Heart left ventricle (tissue), 16 donors: ENCODE data around the gene AFAP1L1. TPM values are rescaled to one million over a fixed set of nuclear protein-coding genes. Genes with fewer than 3 reads are reported as not detected.
A peak's percentile ranks its signal among the peaks of the same experiment; 100 is the strongest.
"Not testable (repeated sequence)": the region's sequence is repeated elsewhere in the genome, so short reads cannot be mapped to it uniquely, and the experiment has no call there.

Source experiments
- ATAC-seq, 4 donors: fragments of 200-7000 bp; cut with Tn5 transposase; one replicate each; pipeline ENCODE4 v1.9.1; 2020 to 2022; ENCODE audit warnings: moderate library complexity in 4 of 4, mild to moderate bottlenecking in 3 of 4, moderate number of reproducible peaks in 1 of 4
- DNase-seq, 5 donors: peaks; one replicate each; pipeline ENCODE4 v3.0.0-alpha.2; 2020
- H3K27ac ChIP-seq, 12 donors: fragments of 200-600 bp; sonication (generic) in 4 of 12; one replicate each; pipeline versions ENCODE4 v1.5.0 to v1.8.0; 2016 to 2022; ENCODE audit warnings: mild to moderate bottlenecking in 2 of 12
- H3K27me3 ChIP-seq, 9 donors: fragments of 200-600 bp; sonication (generic) in 2 of 9; one replicate each; pipeline versions ENCODE4 v1.5.1 to v1.8.0; 2016 to 2022; ENCODE audit warnings: mild to moderate bottlenecking in 3 of 9
- H3K36me3 ChIP-seq, 9 donors: fragments of 200-600 bp; sonication (generic) in 2 of 9; one replicate each; pipeline versions ENCODE4 v1.5.0 to v1.8.0; 2018 to 2022; ENCODE audit warnings: mild to moderate bottlenecking in 2 of 9
- H3K4me1 ChIP-seq, 12 donors: fragments of 200-600 bp; sonication (generic) in 4 of 12; one replicate each; pipeline versions ENCODE4 v1.5.0 to v1.8.0; 2016 to 2022; ENCODE audit warnings: mild to moderate bottlenecking in 3 of 12
- H3K4me3 ChIP-seq, 12 donors: fragments of 200-600 bp; sonication (generic) in 4 of 12; one replicate each; pipeline versions ENCODE4 v1.5.0 to v1.8.0; 2017 to 2022; ENCODE audit warnings: mild to moderate bottlenecking in 9 of 12, moderate library complexity in 4 of 12
- H3K9me3 ChIP-seq, 12 donors: fragments of 200-600 bp; sonication (generic) in 4 of 12; one replicate each; pipeline versions ENCODE4 v1.5.0 to v1.8.0; 2016 to 2022; ENCODE audit warnings: mild to moderate bottlenecking in 1 of 12
- CTCF ChIP-seq, 12 donors: fragments of 200-600 bp; sonication (generic) in 4 of 12; IDR thresholded peaks; one replicate each; pipeline versions ENCODE4 v1.5.0 to v1.8.0; 2018 to 2022; ENCODE audit warnings: antibody characterized with exemption in 12 of 12, mild to moderate bottlenecking in 5 of 12
- POLR2A ChIP-seq, 2 donors: fragments of 450-650 bp; IDR thresholded peaks; one replicate each; pipeline ENCODE4 v1.6.1; 2017; ENCODE audit warnings: antibody characterized with exemption in 2 of 2, mild to moderate bottlenecking in 2 of 2, moderate library complexity in 2 of 2
- WGBS, 4 donors: extraction: QIAGEN DNeasy Blood & Tissue Kit in 2 of 4; methylation state at CpG; one replicate each; pipeline versions ENCODE4 v1.1.5 to v1.1.7; 2013 to 2018; 5-methylcytosine and 5-hydroxymethylcytosine counted together
- intact Hi-C, 10 donors: fragments of 100-400 bp; cut with DNase I; formaldehyde crosslinking; loops; one replicate each; pipeline versions ENCODE4 v1.11.1 to v1.14.2; 2022
- polyA plus RNA-seq, 2 donors: library from polyadenylated mRNA; stranded (reverse); fragments of 200-250 nt; gene quantifications; one replicate each; pipeline ENCODE4 v1.2.3, GENCODE V29; 2013
- total RNA-seq, 9 donors: library from RNA; depleted of rRNA in 2 of 9; stranded (reverse); fragments of >200 nt in 2 of 9; fragmentation: NEBNext Ultra II Directional in 3 of 9; extraction: Animal tissue kit (Norgen Biotek cat#: 25700) in 3 of 9; gene quantifications; one replicate each; pipeline versions ENCODE4 v1.1.0 to v1.2.4, GENCODE V29; 2016 to 2023
- donor health status: ischemic (EF 13 %, LVEDD 7.1; RV severe dilation, severe dysfunction).
- donor health status: healthy with polysubstance abuse.
- donor health status: DM: no; HTN: yes; CAD: no.
- donor health status: DM: no; HTN: no; CAD: no.
- donor health status: ischemic (EF 25% LVEDD 6.9; RV normal size, moderate dysfunction).
- donor health status: ischemic (EF 25% LVEDD 5.7; RV mildly dilated, moderate dysfunction).
- donor health status: healthy.
- donor health status: DM: yes; HTN: yes; CAD: no.
- donor health status: ischemic (EF 35%, LVEDD 5.7; RV mildly dilated, moderate dysfunction).
- donor health status: nonischemic (EF 11% LVEDD 7.7; RV severe dilation, severe dysfunction).
- donor health status: DM: yes; HTN: yes; CAD: no.
- donor health status: PGD.
- donor health status: ischemic (EF 29% LVEDD 5.4; RV normal size, mild dysfunction).
- donor health status: nonischemic (EF 23%, LVEDD 6.1; RV moderate dilation, normal function).

AFAP1L1 gene
- total and polyA plus RNA-seq, 11 donors: 30.4 to 57.7 (median 45.0) TPM

- Histone ChIP-seq H3K36me3 (no peaks in the 10 kb centered on the region), H3K27me3 (peaks cover 0 to 16% (median 0%) of the 10 kb centered on the region in 9 donors), H3K9me3 (peaks cover 0 to 14% (median 8%) of the 10 kb centered on the region in 12 donors), H3K27ac (peak overlapping the region in 5 of 12 donors; percentile 35 to 39 (median 35)), H3K4me1 (peaks cover 0 to 17% (median 6%) of the 10 kb centered on the region in 12 donors), H3K4me3 (no peak overlapping the region)
- WGBS, 4 donors: 81 to 85% (median 85%) methylated on average over 8 to 9 of the region's 9 CpGs
- ATAC-seq (no peak), DNase-seq (no peak)
- intact Hi-C loops: loop anchor here in 8 of 10 donors (2.0 to 10.0 kb wide), 9 partner anchors 80 to 533 kb away; partner anchors contain the start of gene GRPEL2 (in 1 of the 8)
- no peak for TF ChIP-seq POLR2A (IDR thresholded peaks at IDR 0.05)
- no peak for TF ChIP-seq CTCF (IDR thresholded peaks at IDR 0.05)
These were observed 4.3 kb upstream of the AFAP1L1 start for GRCh38 chr5:149267241-149267973.

GRCh38 chr5:149268928-149269557, 2.6 kb upstream of the AFAP1L1 start:
- ATAC-seq (no peak), DNase-seq (no peak)
- peak overlapping the region in 5 of 12 donors; percentile 7 to 50 (median 39) for H3K27ac ChIP-seq
- H3K36me3 ChIP-seq: no peaks in the 10 kb centered on the region
- peak; percentile 56 to 92 (median 75) for TF ChIP-seq CTCF (IDR thresholded peaks at IDR 0.05)
- TF ChIP-seq POLR2A (IDR thresholded peaks at IDR 0.05): no peak
- H3K4me1 ChIP-seq: peaks cover 0 to 29% (median 17%) of the 10 kb centered on the region in 12 donors
- peaks cover 0 to 14% (median 8%) of the 10 kb centered on the region in 12 donors for H3K9me3 ChIP-seq
- H3K4me3 ChIP-seq: no peak overlapping the region
- H3K27me3 ChIP-seq: peaks cover 0 to 24% (median 0%) of the 10 kb centered on the region in 9 donors
- intact Hi-C loops: loop anchor here in 7 of 10 donors (5.0 to 10.0 kb wide), 7 partner anchors 78 to 534 kb away; partner anchors contain the start of gene GRPEL2 (in 1 of the 7)
- 69 to 73% (median 71%) methylated on average over 6 of the region's 6 CpGs for WGBS, 4 donors

GRCh38 chr5:149271195-149271715, 404 bp upstream of the AFAP1L1 start:
- H3K9me3 ChIP-seq: peaks cover 0 to 14% (median 8%) of the 10 kb centered on the region in 12 donors
- DNase-seq (no peak), ATAC-seq (no peak)
- peaks cover 0 to 24% (median 0%) of the 10 kb centered on the region in 9 donors for H3K27me3 ChIP-seq
- peaks cover 0 to 6% (median 0%) of the 10 kb centered on the region in 9 donors for H3K36me3 ChIP-seq
- H3K4me3 ChIP-seq: peak overlapping the region; percentile 61 to 94 (median 72)
- TF ChIP-seq CTCF (IDR thresholded peaks at IDR 0.05) (no peak), POLR2A (IDR thresholded peaks at IDR 0.05) (no peak)
- peak overlapping the region; percentile 85 to 98 (median 94) for H3K27ac ChIP-seq
- H3K4me1 ChIP-seq: peaks cover 0 to 47% (median 26%) of the 10 kb centered on the region in 12 donors
- intact Hi-C loops: loop anchor here in 3 of 10 donors (5.0 kb wide), 5 partner anchors 36 to 291 kb away; partner anchors contain the start of gene PCYOX1L (in 2 of the 3)
- WGBS, 4 donors: 5 to 9% (median 6%) methylated on average over 15 to 40 of the region's 40 CpGs

GRCh38 chr5:149272781-149273180, 1.1 kb downstream of the AFAP1L1 start:
- 24 to 28% (median 25%) methylated on average over 14 to 16 of the region's 16 CpGs for WGBS, 4 donors
- not testable (repeated sequence) for DNase-seq, H3K36me3 ChIP-seq
- peak in 2 of 4 donors; percentile 9 to 23 for ATAC-seq
- Histone ChIP-seq H3K27ac (peak overlapping the region; percentile 85 to 98 (median 94)), H3K9me3 (peaks cover 0 to 14% (median 8%) of the 10 kb centered on the region in 12 donors), H3K4me3 (peak overlapping the region; percentile 61 to 94 (median 72)), H3K4me1 (peaks cover 0 to 57% (median 38%) of the 10 kb centered on the region in 12 donors), H3K27me3 (peaks cover 0 to 24% (median 0%) of the 10 kb centered on the region in 9 donors)
- intact Hi-C loops: loop anchor here in 3 of 10 donors (5.0 kb wide), 5 partner anchors 35 to 290 kb away; partner anchors contain the start of gene PCYOX1L (in 2 of the 3)
